DND-41 (cell line): ENCODE measurements around the gene CDC42EP1.

Source experiments
- ATAC-seq: fragments of 200-7000 bp; cut with Tn5 transposase; 3 replicates; pipeline ENCODE4 v1.9.1; 2021; ENCODE audit warnings: low read depth; ENCODE audit not compliant: insufficient read depth
- DNase-seq: peaks from one replicate; pipeline ENCODE4 v3.0.0-alpha.2; 2020
- H2AFZ ChIP-seq: 2 replicates; pipeline ENCODE4 v1.6.0; 2012; ENCODE audit warnings: low read depth, low read length
- H3K27ac ChIP-seq: 2 replicates; pipeline ENCODE4 v1.5.1; 2012; ENCODE audit warnings: low read length, inconsistent platforms
- H3K27me3 ChIP-seq: fragments of 200-600 bp; sonication (generic); 2 replicates; pipeline ENCODE4 v1.6.0; 2012; ENCODE audit warnings: low read length, mild to moderate bottlenecking, inconsistent platforms; ENCODE audit not compliant: insufficient read depth, poor library complexity
- H3K36me3 ChIP-seq: 2 replicates; pipeline ENCODE4 v1.5.1; 2012; ENCODE audit warnings: low read length, inconsistent platforms; ENCODE audit not compliant: insufficient read depth
- H3K4me1 ChIP-seq: 2 replicates; pipeline ENCODE4 v1.5.1; 2012; ENCODE audit warnings: mild to moderate bottlenecking, low read length; ENCODE audit not compliant: insufficient read depth
- H3K4me2 ChIP-seq: 2 replicates; pipeline ENCODE4 v1.6.0; 2012; ENCODE audit warnings: mild to moderate bottlenecking, moderate library complexity, low read length, inconsistent platforms; ENCODE audit not compliant: insufficient read depth
- H3K4me3 ChIP-seq, 2 experiments: fragments of 200-600 bp in 1 of 2; shearing (Covaris generic) in 1 of 2; 2 replicates each; pipeline ENCODE4 v1.5.1; 2012 to 2016; ENCODE audit warnings: inconsistent platforms in 2 of 2, low read length in 2 of 2, mild to moderate bottlenecking in 2 of 2, low read depth in 1 of 2, moderate library complexity in 1 of 2
- H3K79me2 ChIP-seq: 2 replicates; pipeline ENCODE4 v1.6.0; 2012; ENCODE audit warnings: low read length, inconsistent platforms; ENCODE audit not compliant: insufficient read depth
- H3K9ac ChIP-seq: 2 replicates; pipeline ENCODE4 v1.6.0; 2012; ENCODE audit warnings: low read depth, mild to moderate bottlenecking, inconsistent platforms, low read length, moderate library complexity
- H3K9me3 ChIP-seq: 2 replicates; pipeline ENCODE4 v1.5.1; 2012; ENCODE audit warnings: low read length, moderate library complexity, mild to moderate bottlenecking, inconsistent platforms; ENCODE audit not compliant: insufficient read depth, severe bottlenecking
- H4K20me1 ChIP-seq: 2 replicates; pipeline ENCODE4 v1.6.0; 2012; ENCODE audit warnings: low read length; ENCODE audit not compliant: insufficient read depth
- EZH2 ChIP-seq: IDR thresholded peaks from 3 replicates; pipeline ENCODE4 v1.6.1; 2012; ENCODE audit warnings: borderline replicate concordance, low read depth, mild to moderate bottlenecking, moderate library complexity, low read length, inconsistent platforms; ENCODE audit not compliant: severe bottlenecking
- TF ChIP-seq, protein P1 (sequence below): IDR thresholded peaks from 2 replicates; pipeline ENCODE4 v1.5.1; 2012; ENCODE audit warnings: borderline replicate concordance, low read length, moderate library complexity, mild to moderate bottlenecking; ENCODE audit not compliant: poor library complexity, severe bottlenecking; ENCODE audit errors: extremely low read depth

The CDC42EP1 gene

DNA sequence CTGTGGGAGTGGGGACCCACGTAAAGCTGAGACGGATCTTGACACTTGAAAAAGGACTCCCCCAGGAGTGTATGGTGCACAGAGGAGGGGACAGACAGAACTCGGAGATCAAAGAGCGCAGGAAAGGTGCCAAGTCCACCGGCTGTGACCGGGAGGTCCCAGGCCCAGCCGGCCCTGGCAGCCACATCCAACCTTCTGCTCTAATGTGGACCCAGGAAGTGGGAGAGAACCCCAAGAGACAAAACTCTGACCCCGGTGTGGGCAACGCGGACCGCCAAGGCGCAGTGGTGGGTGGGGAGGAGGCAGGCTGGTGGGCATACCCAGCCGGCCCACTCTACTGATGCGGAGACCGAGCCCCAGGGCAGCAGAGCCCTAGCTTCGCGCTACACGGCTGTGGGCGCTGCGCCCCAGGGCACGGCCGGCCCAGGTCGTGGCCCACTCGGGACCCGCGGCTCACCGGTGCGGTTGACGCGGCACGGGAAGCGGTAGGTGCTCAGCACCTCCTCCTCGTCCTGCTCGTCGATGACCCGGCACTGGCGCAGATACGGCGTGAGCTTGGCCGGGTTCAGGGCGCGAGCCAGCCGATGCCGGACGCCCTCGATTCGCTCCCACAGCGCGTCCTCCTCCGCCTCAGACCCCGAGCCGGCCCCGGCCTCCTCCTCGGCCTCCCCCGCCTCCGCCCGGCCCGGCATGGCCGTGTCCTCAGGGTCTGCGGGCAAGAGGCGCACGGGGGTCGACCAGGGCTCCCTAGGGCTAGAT lies 41.6 kb upstream of the CDC42EP1 start:
- H4K20me1 ChIP-seq: no peaks in the 10 kb centered on the region
- H3K27ac ChIP-seq: no peak overlapping the region
- no peak for TF ChIP-seq EZH2
- TF ChIP-seq, protein P1, sequence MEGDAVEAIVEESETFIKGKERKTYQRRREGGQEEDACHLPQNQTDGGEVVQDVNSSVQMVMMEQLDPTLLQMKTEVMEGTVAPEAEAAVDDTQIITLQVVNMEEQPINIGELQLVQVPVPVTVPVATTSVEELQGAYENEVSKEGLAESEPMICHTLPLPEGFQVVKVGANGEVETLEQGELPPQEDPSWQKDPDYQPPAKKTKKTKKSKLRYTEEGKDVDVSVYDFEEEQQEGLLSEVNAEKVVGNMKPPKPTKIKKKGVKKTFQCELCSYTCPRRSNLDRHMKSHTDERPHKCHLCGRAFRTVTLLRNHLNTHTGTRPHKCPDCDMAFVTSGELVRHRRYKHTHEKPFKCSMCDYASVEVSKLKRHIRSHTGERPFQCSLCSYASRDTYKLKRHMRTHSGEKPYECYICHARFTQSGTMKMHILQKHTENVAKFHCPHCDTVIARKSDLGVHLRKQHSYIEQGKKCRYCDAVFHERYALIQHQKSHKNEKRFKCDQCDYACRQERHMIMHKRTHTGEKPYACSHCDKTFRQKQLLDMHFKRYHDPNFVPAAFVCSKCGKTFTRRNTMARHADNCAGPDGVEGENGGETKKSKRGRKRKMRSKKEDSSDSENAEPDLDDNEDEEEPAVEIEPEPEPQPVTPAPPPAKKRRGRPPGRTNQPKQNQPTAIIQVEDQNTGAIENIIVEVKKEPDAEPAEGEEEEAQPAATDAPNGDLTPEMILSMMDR: no peak
- H3K9ac ChIP-seq: no peak overlapping the region
- H3K79me2 ChIP-seq: no peaks in the 10 kb centered on the region
- DNase-seq: no peak
- no peaks in the 10 kb centered on the region for H3K36me3 ChIP-seq
- H3K4me2 ChIP-seq: no peak overlapping the region
- peaks cover 19% of the 10 kb centered on the region for H3K27me3 ChIP-seq
- H3K4me3 ChIP-seq: no peak overlapping the region
- no peaks in the 10 kb centered on the region for H3K9me3 ChIP-seq
- ATAC-seq: no peak
- H3K4me1 ChIP-seq: no peaks in the 10 kb centered on the region
- no peak overlapping the region for H2AFZ ChIP-seq

- Histone ChIP-seq H2AFZ (no peak within 1 kb of the TSS), H3K27me3 (peaks cover 16% of the 10 kb centered on the region), H3K4me3 (no peak within 1 kb of the TSS), H3K4me2 (no peak within 1 kb of the TSS), H4K20me1 (no peaks in the 10 kb centered on the region), H3K9ac (no peak within 1 kb of the TSS), H3K4me1 (no peaks in the 10 kb centered on the region), H3K79me2 (no peaks in the 10 kb centered on the region), H3K36me3 (no peaks in the 10 kb centered on the region), H3K27ac (no peak within 1 kb of the TSS), H3K9me3 (no peaks in the 10 kb centered on the region)
- no peak for ATAC-seq
- no peak for DNase-seq
- TF ChIP-seq, protein P1: no peak
- TF ChIP-seq EZH2: no peak
These were observed 40.7 kb upstream of the CDC42EP1 start, which contains the start of gene CARD10 for GRCh38 chr22:37519268-37520195. TSS of gene CARD10 (minus strand) at chr22:37519415. CDS start at chr22:37519200, 215 bp downstream.

DNA sequence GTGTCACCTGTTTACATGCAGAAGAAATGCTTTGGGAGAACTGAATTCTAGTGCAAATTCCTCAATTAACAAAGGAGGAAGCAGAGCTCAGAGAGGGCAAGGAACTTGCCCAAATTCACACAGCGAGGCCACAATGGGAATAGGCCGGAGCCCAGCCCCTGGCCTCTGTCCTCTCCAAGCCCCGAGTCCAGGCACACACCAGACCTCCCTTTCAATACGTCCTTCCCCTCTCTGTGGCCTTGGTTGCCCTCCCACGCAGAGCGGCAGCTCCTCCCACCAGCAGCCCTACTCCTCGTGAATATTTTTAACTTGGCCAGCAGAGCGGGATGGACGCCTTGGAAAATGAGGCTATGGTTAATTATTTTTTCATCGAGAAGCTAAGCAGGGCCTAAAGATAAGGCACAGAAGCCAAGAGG lies 39.5 kb upstream of the CDC42EP1 start:
- no peak overlapping the region for H3K4me3 ChIP-seq
- no peaks in the 10 kb centered on the region for H3K9me3 ChIP-seq
- H3K27ac ChIP-seq: no peak overlapping the region
- TF ChIP-seq EZH2: no peak
- TF ChIP-seq, protein P1: no peak
- no peaks in the 10 kb centered on the region for H4K20me1 ChIP-seq
- peaks cover 11% of the 10 kb centered on the region for H3K27me3 ChIP-seq
- no peaks in the 10 kb centered on the region for H3K79me2 ChIP-seq
- H2AFZ ChIP-seq: no peak overlapping the region
- H3K4me2 ChIP-seq: no peak overlapping the region
- H3K4me1 ChIP-seq: no peaks in the 10 kb centered on the region
- ATAC-seq: no peak
- no peak for DNase-seq
- no peak overlapping the region for H3K9ac ChIP-seq
- no peaks in the 10 kb centered on the region for H3K36me3 ChIP-seq
